K562 (cell line): Measurements from ENCODE around the gene FEM1B. TPM values are rescaled to one million over a fixed set of nuclear protein-coding genes. Genes with fewer than 3 reads are reported as not detected.

Experiments used
- CBX2 ChIP-seq: fragments of 200-600 bp; sonication (generic); IDR thresholded peaks from one replicate; pipeline ENCODE4 v1.6.1; 2012; ENCODE audit warnings: mild to moderate bottlenecking, low read length, inconsistent platforms; ENCODE audit not compliant: insufficient read depth, poor library complexity, severe bottlenecking
- CBX5 ChIP-seq: IDR thresholded peaks from 2 replicates; pipeline ENCODE4 v1.6.1; 2014; ENCODE audit warnings: low read depth, borderline replicate concordance
- ETV1 ChIP-seq: fragments of 450-650 bp; conservative IDR thresholded peaks from 2 replicates; pipeline ENCODE4 v1.6.1; 2016; ENCODE audit warnings: missing genetic modification characterization, control low read depth, low read depth, missing compliant biosample characterization
- FOXJ2 ChIP-seq: fragments of 200-800 bp; sonication (Bioruptor generic); IDR thresholded peaks from 2 replicates; pipeline ENCODE4 v1.6.1; 2016; ENCODE audit warnings: missing genetic modification characterization, missing compliant biosample characterization
- NCOA6 ChIP-seq: fragments of 450-650 bp; IDR thresholded peaks from 2 replicates; pipeline ENCODE4 v1.6.1; 2017; ENCODE audit warnings: mild to moderate bottlenecking
- polyA plus RNA-seq, 8 experiments: library from polyadenylated mRNA; depleted of rRNA in 4 of 8; stranded (reverse) in 5 of 8; unstranded in 3 of 8; fragments of >200 nt; fragmentation: Nextera tagmentation in 2 of 8; fragmentation: Illumina TruSeq in 1 of 8; extraction: Ambion mirVana in 2 of 8; extraction: Trizol in 1 of 8; gene quantifications; 2 replicates each; pipeline versions ENCODE4 v1.2.1 to v1.2.3, GENCODE V29; 2011 to 2014; ENCODE audit warnings: inconsistent platforms in 1 of 8, missing spikeins in 1 of 8
- total RNA-seq, 7 experiments: library from RNA; depleted of rRNA in 6 of 7; stranded (reverse); fragments of >200 nt in 6 of 7; fragmentation: Illumina TruSeq in 2 of 7; extraction: Trizol in 2 of 7; gene quantifications; 2 replicates each; pipeline versions ENCODE4 v1.2.1 to v1.2.3, GENCODE V29; 2011 to 2021; ENCODE audit warnings: low replicate concordance in 1 of 7
- TF ChIP-seq, protein P1 (sequence below): fragments of 450-650 bp; IDR thresholded peaks from 2 replicates; pipeline ENCODE4 v1.6.1; 2016; ENCODE audit warnings: mild to moderate bottlenecking, moderate library complexity
- TF ChIP-seq, protein P2 (sequence below), 2 experiments: fragments of 450-650 bp; formaldehyde crosslinking in 1 of 2; IDR thresholded peaks; 2 replicates each; pipeline versions ENCODE4 v1.4.0 to v1.6.1; 2014 to 2020; ENCODE audit warnings: mild to moderate bottlenecking in 2 of 2, borderline replicate concordance in 1 of 2, low read depth in 1 of 2

FEM1B gene
- total and polyA plus RNA-seq, 9 of the 15 experiments (the other 6 are each of a cell fraction or from before 2014, with no cell fraction given), result 5.9 to 61.6 (median 20.1) TPM

DNA sequence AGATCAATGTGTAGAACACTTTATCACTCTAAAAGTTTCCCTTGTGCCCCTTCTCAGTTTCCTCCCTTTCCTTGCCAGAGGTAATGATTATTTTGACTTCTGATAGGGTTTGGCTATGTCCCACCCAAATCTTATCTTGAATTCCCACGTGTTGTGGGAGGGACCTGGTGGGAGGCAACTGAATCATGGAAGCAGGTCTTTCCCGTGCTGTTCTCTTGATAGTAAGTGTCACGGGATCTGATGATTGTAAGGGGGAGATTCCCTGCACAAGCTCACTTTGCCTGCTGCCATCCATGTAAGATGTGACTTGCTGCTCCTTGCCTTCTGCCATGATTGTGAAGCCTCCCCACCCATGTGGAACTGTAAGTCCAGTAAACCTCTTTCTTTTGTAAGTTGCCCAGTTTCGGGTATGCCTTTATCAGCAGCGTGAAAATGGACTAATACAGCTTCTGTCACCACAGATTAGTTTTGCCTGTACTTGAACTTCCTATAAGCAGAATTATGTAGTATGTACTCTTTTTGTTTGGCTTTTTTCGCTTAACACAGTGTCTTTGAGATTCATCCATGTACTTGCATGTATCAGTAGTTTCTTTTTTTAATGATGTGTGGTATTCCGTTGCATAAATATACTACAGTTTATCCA, 7.2 kb downstream of the FEM1B start (continued):
- TF ChIP-seq, protein P1, sequence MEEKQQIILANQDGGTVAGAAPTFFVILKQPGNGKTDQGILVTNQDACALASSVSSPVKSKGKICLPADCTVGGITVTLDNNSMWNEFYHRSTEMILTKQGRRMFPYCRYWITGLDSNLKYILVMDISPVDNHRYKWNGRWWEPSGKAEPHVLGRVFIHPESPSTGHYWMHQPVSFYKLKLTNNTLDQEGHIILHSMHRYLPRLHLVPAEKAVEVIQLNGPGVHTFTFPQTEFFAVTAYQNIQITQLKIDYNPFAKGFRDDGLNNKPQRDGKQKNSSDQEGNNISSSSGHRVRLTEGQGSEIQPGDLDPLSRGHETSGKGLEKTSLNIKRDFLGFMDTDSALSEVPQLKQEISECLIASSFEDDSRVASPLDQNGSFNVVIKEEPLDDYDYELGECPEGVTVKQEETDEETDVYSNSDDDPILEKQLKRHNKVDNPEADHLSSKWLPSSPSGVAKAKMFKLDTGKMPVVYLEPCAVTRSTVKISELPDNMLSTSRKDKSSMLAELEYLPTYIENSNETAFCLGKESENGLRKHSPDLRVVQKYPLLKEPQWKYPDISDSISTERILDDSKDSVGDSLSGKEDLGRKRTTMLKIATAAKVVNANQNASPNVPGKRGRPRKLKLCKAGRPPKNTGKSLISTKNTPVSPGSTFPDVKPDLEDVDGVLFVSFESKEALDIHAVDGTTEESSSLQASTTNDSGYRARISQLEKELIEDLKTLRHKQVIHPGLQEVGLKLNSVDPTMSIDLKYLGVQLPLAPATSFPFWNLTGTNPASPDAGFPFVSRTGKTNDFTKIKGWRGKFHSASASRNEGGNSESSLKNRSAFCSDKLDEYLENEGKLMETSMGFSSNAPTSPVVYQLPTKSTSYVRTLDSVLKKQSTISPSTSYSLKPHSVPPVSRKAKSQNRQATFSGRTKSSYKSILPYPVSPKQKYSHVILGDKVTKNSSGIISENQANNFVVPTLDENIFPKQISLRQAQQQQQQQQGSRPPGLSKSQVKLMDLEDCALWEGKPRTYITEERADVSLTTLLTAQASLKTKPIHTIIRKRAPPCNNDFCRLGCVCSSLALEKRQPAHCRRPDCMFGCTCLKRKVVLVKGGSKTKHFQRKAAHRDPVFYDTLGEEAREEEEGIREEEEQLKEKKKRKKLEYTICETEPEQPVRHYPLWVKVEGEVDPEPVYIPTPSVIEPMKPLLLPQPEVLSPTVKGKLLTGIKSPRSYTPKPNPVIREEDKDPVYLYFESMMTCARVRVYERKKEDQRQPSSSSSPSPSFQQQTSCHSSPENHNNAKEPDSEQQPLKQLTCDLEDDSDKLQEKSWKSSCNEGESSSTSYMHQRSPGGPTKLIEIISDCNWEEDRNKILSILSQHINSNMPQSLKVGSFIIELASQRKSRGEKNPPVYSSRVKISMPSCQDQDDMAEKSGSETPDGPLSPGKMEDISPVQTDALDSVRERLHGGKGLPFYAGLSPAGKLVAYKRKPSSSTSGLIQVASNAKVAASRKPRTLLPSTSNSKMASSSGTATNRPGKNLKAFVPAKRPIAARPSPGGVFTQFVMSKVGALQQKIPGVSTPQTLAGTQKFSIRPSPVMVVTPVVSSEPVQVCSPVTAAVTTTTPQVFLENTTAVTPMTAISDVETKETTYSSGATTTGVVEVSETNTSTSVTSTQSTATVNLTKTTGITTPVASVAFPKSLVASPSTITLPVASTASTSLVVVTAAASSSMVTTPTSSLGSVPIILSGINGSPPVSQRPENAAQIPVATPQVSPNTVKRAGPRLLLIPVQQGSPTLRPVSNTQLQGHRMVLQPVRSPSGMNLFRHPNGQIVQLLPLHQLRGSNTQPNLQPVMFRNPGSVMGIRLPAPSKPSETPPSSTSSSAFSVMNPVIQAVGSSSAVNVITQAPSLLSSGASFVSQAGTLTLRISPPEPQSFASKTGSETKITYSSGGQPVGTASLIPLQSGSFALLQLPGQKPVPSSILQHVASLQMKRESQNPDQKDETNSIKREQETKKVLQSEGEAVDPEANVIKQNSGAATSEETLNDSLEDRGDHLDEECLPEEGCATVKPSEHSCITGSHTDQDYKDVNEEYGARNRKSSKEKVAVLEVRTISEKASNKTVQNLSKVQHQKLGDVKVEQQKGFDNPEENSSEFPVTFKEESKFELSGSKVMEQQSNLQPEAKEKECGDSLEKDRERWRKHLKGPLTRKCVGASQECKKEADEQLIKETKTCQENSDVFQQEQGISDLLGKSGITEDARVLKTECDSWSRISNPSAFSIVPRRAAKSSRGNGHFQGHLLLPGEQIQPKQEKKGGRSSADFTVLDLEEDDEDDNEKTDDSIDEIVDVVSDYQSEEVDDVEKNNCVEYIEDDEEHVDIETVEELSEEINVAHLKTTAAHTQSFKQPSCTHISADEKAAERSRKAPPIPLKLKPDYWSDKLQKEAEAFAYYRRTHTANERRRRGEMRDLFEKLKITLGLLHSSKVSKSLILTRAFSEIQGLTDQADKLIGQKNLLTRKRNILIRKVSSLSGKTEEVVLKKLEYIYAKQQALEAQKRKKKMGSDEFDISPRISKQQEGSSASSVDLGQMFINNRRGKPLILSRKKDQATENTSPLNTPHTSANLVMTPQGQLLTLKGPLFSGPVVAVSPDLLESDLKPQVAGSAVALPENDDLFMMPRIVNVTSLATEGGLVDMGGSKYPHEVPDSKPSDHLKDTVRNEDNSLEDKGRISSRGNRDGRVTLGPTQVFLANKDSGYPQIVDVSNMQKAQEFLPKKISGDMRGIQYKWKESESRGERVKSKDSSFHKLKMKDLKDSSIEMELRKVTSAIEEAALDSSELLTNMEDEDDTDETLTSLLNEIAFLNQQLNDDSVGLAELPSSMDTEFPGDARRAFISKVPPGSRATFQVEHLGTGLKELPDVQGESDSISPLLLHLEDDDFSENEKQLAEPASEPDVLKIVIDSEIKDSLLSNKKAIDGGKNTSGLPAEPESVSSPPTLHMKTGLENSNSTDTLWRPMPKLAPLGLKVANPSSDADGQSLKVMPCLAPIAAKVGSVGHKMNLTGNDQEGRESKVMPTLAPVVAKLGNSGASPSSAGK, result peak; percentile 24; the same call in 1 of the 2 replicates
- TF ChIP-seq FOXJ2 (tag), result no peak
- TF ChIP-seq, protein P2, sequence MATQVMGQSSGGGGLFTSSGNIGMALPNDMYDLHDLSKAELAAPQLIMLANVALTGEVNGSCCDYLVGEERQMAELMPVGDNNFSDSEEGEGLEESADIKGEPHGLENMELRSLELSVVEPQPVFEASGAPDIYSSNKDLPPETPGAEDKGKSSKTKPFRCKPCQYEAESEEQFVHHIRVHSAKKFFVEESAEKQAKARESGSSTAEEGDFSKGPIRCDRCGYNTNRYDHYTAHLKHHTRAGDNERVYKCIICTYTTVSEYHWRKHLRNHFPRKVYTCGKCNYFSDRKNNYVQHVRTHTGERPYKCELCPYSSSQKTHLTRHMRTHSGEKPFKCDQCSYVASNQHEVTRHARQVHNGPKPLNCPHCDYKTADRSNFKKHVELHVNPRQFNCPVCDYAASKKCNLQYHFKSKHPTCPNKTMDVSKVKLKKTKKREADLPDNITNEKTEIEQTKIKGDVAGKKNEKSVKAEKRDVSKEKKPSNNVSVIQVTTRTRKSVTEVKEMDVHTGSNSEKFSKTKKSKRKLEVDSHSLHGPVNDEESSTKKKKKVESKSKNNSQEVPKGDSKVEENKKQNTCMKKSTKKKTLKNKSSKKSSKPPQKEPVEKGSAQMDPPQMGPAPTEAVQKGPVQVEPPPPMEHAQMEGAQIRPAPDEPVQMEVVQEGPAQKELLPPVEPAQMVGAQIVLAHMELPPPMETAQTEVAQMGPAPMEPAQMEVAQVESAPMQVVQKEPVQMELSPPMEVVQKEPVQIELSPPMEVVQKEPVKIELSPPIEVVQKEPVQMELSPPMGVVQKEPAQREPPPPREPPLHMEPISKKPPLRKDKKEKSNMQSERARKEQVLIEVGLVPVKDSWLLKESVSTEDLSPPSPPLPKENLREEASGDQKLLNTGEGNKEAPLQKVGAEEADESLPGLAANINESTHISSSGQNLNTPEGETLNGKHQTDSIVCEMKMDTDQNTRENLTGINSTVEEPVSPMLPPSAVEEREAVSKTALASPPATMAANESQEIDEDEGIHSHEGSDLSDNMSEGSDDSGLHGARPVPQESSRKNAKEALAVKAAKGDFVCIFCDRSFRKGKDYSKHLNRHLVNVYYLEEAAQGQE (IDR thresholded peaks at IDR 0.05; ENCODE audit: borderline replicate concordance), result no peak
- TF ChIP-seq, protein P2 (CRISPR knock-in tag; IDR thresholded peaks at IDR 0.05; ENCODE audit: low read depth), result no peak
- TF ChIP-seq NCOA6, result no peak
- no peak for TF ChIP-seq CBX2
- TF ChIP-seq ETV1 (tag), result no peak
- TF ChIP-seq CBX5, result peak; percentile 81; the same call in 1 of the 2 replicates
